Measurements from ENCODE around the gene CIRBP. TPM values are rescaled to one million over a fixed set of nuclear protein-coding genes. Genes with fewer than 3 reads are reported as not detected.
A peak's percentile ranks its signal among the peaks of the same experiment; 100 is the strongest.

CIRBP gene
- total RNA-seq, 1 donor: 380 TPM

GRCh38 chr19:1228161-1228957, 40.8 kb upstream of the CIRBP start:
- H3K36me3 ChIP-seq (ENCODE audit: insufficient read depth, low read length): peaks cover 5% of the 10 kb centered on the region
- TF ChIP-seq CTCF (IDR thresholded peaks at IDR 0.05; ENCODE audit: extremely low read depth, low read depth, low read length): no peak
- H3K27ac ChIP-seq (ENCODE audit: low read depth, low read length): no peak overlapping the region
- peaks cover 11% of the 10 kb centered on the region for H4K20me1 ChIP-seq (ENCODE audit: insufficient read depth, low read length)
- no peaks in the 10 kb centered on the region for H3K9me3 ChIP-seq (ENCODE audit: low read depth, low read length)
- no peaks in the 10 kb centered on the region for H3K4me1 ChIP-seq (ENCODE audit: insufficient read depth, low read length)
- H2AFZ ChIP-seq (ENCODE audit: low read length): no peak overlapping the region
- no peaks in the 10 kb centered on the region for H3K79me2 ChIP-seq (ENCODE audit: insufficient read depth, low read length)
- no peak overlapping the region for H3K4me2 ChIP-seq (ENCODE audit: insufficient read depth, low read length)
- DNase-seq (ENCODE audit: insufficient read length, low spot score, missing footprints): no peak
- H3K27me3 ChIP-seq (ENCODE audit: insufficient read depth, low read length): no peaks in the 10 kb centered on the region
- H3K4me3 ChIP-seq (ENCODE audit: insufficient read depth, low read length): no peak overlapping the region

- Histone ChIP-seq H4K20me1 (ENCODE audit: insufficient read depth, low read length) (peaks cover 11% of the 10 kb centered on the region), H3K27me3 (ENCODE audit: insufficient read depth, low read length) (no peaks in the 10 kb centered on the region), H3K4me3 (ENCODE audit: insufficient read depth, low read length) (no peak overlapping the region), H3K27ac (ENCODE audit: low read depth, low read length) (no peak overlapping the region), H3K79me2 (ENCODE audit: insufficient read depth, low read length) (no peaks in the 10 kb centered on the region), H3K4me1 (ENCODE audit: insufficient read depth, low read length) (no peaks in the 10 kb centered on the region), H2AFZ (ENCODE audit: low read length) (no peak overlapping the region), H3K4me2 (ENCODE audit: insufficient read depth, low read length) (no peak overlapping the region), H3K36me3 (ENCODE audit: insufficient read depth, low read length) (peaks cover 13% of the 10 kb centered on the region), H3K9me3 (ENCODE audit: low read depth, low read length) (no peaks in the 10 kb centered on the region)
- DNase-seq (ENCODE audit: insufficient read length, low spot score, missing footprints): no peak
- no peak for TF ChIP-seq CTCF (IDR thresholded peaks at IDR 0.05; ENCODE audit: extremely low read depth, low read depth, low read length)
Observed at GRCh38 chr19:1229056-1229923, 39.8 kb upstream of the CIRBP start.

GRCh38 chr19:1229924-1230782, 39.0 kb upstream of the CIRBP start:
- peak; percentile 88 for DNase-seq (ENCODE audit: insufficient read length, low spot score, missing footprints)
- no peak overlapping the region for H3K4me3 ChIP-seq (ENCODE audit: insufficient read depth, low read length)
- TF ChIP-seq CTCF (IDR thresholded peaks at IDR 0.05; ENCODE audit: extremely low read depth, low read depth, low read length): no peak

More at GRCh38 chr19:1229924-1230782, 39.0 kb upstream of the CIRBP start:
- Histone ChIP-seq H3K9me3 (ENCODE audit: low read depth, low read length) (no peaks in the 10 kb centered on the region), H3K27ac (ENCODE audit: low read depth, low read length) (no peak overlapping the region), H3K27me3 (ENCODE audit: insufficient read depth, low read length) (no peaks in the 10 kb centered on the region), H4K20me1 (ENCODE audit: insufficient read depth, low read length) (peaks cover 11% of the 10 kb centered on the region), H3K4me1 (ENCODE audit: insufficient read depth, low read length) (no peaks in the 10 kb centered on the region), H2AFZ (ENCODE audit: low read length) (no peak overlapping the region), H3K4me2 (ENCODE audit: insufficient read depth, low read length) (no peak overlapping the region), H3K36me3 (ENCODE audit: insufficient read depth, low read length) (peaks cover 19% of the 10 kb centered on the region), H3K79me2 (ENCODE audit: insufficient read depth, low read length) (peaks cover 1% of the 10 kb centered on the region)

All from osteoblast (primary cell).